ENCODE measurements around the gene SMARCD2.

DNA sequence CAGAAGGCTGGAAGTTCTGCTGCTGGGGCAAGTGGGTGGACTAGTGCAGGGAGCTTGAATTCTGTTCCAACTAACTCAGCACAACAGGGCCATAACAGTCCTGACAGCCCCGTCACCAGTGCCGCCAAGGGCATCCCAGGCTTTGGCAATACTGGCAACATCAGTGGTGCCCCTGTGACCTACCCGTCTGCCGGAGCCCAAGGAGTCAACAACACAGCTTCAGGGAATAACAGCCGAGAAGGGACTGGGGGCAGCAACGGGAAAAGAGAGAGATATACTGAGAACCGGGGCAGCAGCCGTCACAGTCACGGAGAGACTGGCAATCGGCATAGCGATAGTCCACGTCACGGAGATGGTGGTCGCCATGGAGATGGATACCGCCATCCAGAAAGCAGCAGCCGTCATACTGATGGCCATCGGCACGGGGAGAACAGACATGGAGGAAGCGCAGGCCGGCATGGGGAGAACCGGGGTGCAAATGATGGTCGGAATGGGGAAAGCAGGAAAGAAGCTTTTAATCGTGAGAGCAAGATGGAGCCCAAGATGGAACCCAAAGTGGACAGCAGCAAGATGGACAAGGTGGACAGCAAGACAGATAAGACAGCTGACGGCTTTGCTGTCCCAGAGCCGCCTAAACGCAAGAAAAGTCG, 24.6 kb downstream of the SMARCD2 start:
- TF ChIP-seq, protein P1, sequence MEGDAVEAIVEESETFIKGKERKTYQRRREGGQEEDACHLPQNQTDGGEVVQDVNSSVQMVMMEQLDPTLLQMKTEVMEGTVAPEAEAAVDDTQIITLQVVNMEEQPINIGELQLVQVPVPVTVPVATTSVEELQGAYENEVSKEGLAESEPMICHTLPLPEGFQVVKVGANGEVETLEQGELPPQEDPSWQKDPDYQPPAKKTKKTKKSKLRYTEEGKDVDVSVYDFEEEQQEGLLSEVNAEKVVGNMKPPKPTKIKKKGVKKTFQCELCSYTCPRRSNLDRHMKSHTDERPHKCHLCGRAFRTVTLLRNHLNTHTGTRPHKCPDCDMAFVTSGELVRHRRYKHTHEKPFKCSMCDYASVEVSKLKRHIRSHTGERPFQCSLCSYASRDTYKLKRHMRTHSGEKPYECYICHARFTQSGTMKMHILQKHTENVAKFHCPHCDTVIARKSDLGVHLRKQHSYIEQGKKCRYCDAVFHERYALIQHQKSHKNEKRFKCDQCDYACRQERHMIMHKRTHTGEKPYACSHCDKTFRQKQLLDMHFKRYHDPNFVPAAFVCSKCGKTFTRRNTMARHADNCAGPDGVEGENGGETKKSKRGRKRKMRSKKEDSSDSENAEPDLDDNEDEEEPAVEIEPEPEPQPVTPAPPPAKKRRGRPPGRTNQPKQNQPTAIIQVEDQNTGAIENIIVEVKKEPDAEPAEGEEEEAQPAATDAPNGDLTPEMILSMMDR (IDR thresholded peaks at IDR 0.05; ENCODE audit: low read depth, low read length): no peak
- TF ChIP-seq POLR2A (IDR thresholded peaks at IDR 0.05; ENCODE audit: extremely low read depth, insufficient read length): no peak

Measured in NB4 (cell line).